Adipocyte (in vitro differentiated cells): ENCODE data around the gene ZNF253.
"Not testable (repeated sequence)": the region's sequence is repeated elsewhere in the genome, so short reads cannot be mapped to it uniquely, and the experiment has no call there.

Experiments used
- DNase-seq: peaks from one replicate; pipeline ENCODE4 v3.0.0-alpha.2; 2015; ENCODE audit warnings: low read depth
- H3K27me3 ChIP-seq: replicated peaks from 2 replicates; pipeline ENCODE4 v1.7.0; 2013; ENCODE audit warnings: mild to moderate bottlenecking, low read length, moderate library complexity; ENCODE audit not compliant: control insufficient read depth, insufficient read depth
- H3K36me3 ChIP-seq: 2 replicates; pipeline ENCODE4 v1.7.0; 2013; ENCODE audit warnings: low read length, mild to moderate bottlenecking, moderate library complexity; ENCODE audit not compliant: control insufficient read depth, insufficient read depth, severe bottlenecking
- H3K4me1 ChIP-seq: 2 replicates; pipeline ENCODE4 v1.7.0; 2013; ENCODE audit warnings: mild to moderate bottlenecking, low read length, moderate library complexity; ENCODE audit not compliant: control insufficient read depth, insufficient read depth
- H3K4me3 ChIP-seq: 2 replicates; pipeline ENCODE4 v1.7.0; 2013; ENCODE audit warnings: mild to moderate bottlenecking, low read length, moderate library complexity
- H3K9ac ChIP-seq: 2 replicates; pipeline ENCODE4 v1.7.0; 2013; ENCODE audit warnings: mild to moderate bottlenecking, low read length, moderate library complexity
- H3K9me3 ChIP-seq: 2 replicates; pipeline ENCODE4 v1.7.0; 2013; ENCODE audit warnings: mild to moderate bottlenecking, low read length, moderate library complexity; ENCODE audit not compliant: control insufficient read depth

Gene ZNF253

GRCh38 chr19:19865750-19866610, at the start of gene ZNF253:
Gene ZNF253 (plus strand): TSS chr19:19865882. CDS start chr19:19865997, 115 bp downstream.
- H3K27me3 ChIP-seq, result no peaks in the 10 kb centered on the region
- peak within 1 kb of the TSS; percentile 95 for H3K4me3 ChIP-seq
- H3K36me3 ChIP-seq, result no peaks in the 10 kb centered on the region
- DNase-seq, result peak; percentile 99
- peak within 1 kb of the TSS; percentile 93 for H3K9ac ChIP-seq
- H3K4me1 ChIP-seq, result no peaks in the 10 kb centered on the region
- H3K9me3 ChIP-seq, result peaks cover 35% of the 10 kb centered on the region

GRCh38 chr19:19816679-19817078, 49.0 kb upstream of the ZNF253 start:
- H3K9me3 ChIP-seq, result peaks cover 55% of the 10 kb centered on the region
- no peak for DNase-seq

GRCh38 chr19:19817357-19817756, 48.3 kb upstream of the ZNF253 start:
- no peaks in the 10 kb centered on the region for H3K27me3 ChIP-seq

More at GRCh38 chr19:19816679-19817078, 49.0 kb upstream of the ZNF253 start:
- Histone ChIP-seq H3K4me1 (no peaks in the 10 kb centered on the region), H3K4me3 (no peak overlapping the region), H3K9ac (no peak overlapping the region), H3K36me3 (peaks cover 19% of the 10 kb centered on the region), H3K27me3 (no peaks in the 10 kb centered on the region)

GRCh38 chr19:19820774-19821320, 44.8 kb upstream of the ZNF253 start:
- Histone ChIP-seq H3K4me1 (no peaks in the 10 kb centered on the region), H3K36me3 (peaks cover 10% of the 10 kb centered on the region), H3K27me3 (no peaks in the 10 kb centered on the region), H3K9ac (peak overlapping the region; percentile 90), H3K4me3 (peak overlapping the region; percentile 91), H3K9me3 (peaks cover 55% of the 10 kb centered on the region)
- DNase-seq, result no peak

More at GRCh38 chr19:19817357-19817756, 48.3 kb upstream of the ZNF253 start:
- no peak for DNase-seq
- Histone ChIP-seq H3K9me3 (peaks cover 48% of the 10 kb centered on the region), H3K4me3 (peak overlapping the region; percentile 23), H3K9ac (no peak overlapping the region), H3K4me1 (no peaks in the 10 kb centered on the region), H3K36me3 (peaks cover 17% of the 10 kb centered on the region)

- peaks cover 61% of the 10 kb centered on the region for H3K9me3 ChIP-seq
Observed at GRCh38 chr19:19821366-19821951, 44.2 kb upstream of the ZNF253 start, which contains the start of gene ZNF506. Gene ZNF506 (minus strand): TSS chr19:19821750. CDS start chr19:19821603, 147 bp downstream.

GRCh38 chr19:19821976-19822375, 43.7 kb upstream of the ZNF253 start:
- not testable (repeated sequence) for H3K36me3 ChIP-seq, H3K27me3 ChIP-seq, H3K9ac ChIP-seq, H3K4me1 ChIP-seq
- Histone ChIP-seq H3K9me3 (peaks cover 64% of the 10 kb centered on the region), H3K4me3 (peak overlapping the region; percentile 91)
- peak; percentile 5 for DNase-seq

More at GRCh38 chr19:19821366-19821951, 44.2 kb upstream of the ZNF253 start, which contains the start of gene ZNF506:
- Histone ChIP-seq H3K36me3 (peaks cover 10% of the 10 kb centered on the region), H3K4me3 (peak within 1 kb of the TSS; percentile 91), H3K27me3 (no peaks in the 10 kb centered on the region), H3K4me1 (no peaks in the 10 kb centered on the region), H3K9ac (peak within 1 kb of the TSS; percentile 90)
- DNase-seq, result peak; percentile 100

GRCh38 chr19:19823916-19824315, 41.8 kb upstream of the ZNF253 start:
- DNase-seq, result no peak
- peaks cover 3% of the 10 kb centered on the region for H3K36me3 ChIP-seq
- H3K4me1 ChIP-seq, result no peaks in the 10 kb centered on the region
- H3K9ac ChIP-seq, result no peak overlapping the region
- peaks cover 64% of the 10 kb centered on the region for H3K9me3 ChIP-seq
- no peaks in the 10 kb centered on the region for H3K27me3 ChIP-seq
- no peak overlapping the region for H3K4me3 ChIP-seq

GRCh38 chr19:19826875-19827274, 38.8 kb upstream of the ZNF253 start:
- H3K4me1 ChIP-seq, result no peaks in the 10 kb centered on the region
- H3K27me3 ChIP-seq, result no peaks in the 10 kb centered on the region
- H3K4me3 ChIP-seq, result no peak overlapping the region
- DNase-seq, result no peak
- no peaks in the 10 kb centered on the region for H3K36me3 ChIP-seq
- peaks cover 89% of the 10 kb centered on the region for H3K9me3 ChIP-seq
- H3K9ac ChIP-seq, result no peak overlapping the region

GRCh38 chr19:19835560-19836038, 30.1 kb upstream of the ZNF253 start:
- Histone ChIP-seq H3K36me3 (no peaks in the 10 kb centered on the region), H3K4me1 (no peaks in the 10 kb centered on the region), H3K27me3 (no peaks in the 10 kb centered on the region), H3K9ac (no peak overlapping the region), H3K9me3 (peaks cover 95% of the 10 kb centered on the region), H3K4me3 (peak overlapping the region; percentile 29)
- no peak for DNase-seq

- Histone ChIP-seq H3K9me3 (peaks cover 67% of the 10 kb centered on the region), H3K27me3 (no peaks in the 10 kb centered on the region), H3K4me3 (no peak overlapping the region), H3K9ac (no peak overlapping the region), H3K36me3 (no peaks in the 10 kb centered on the region), H3K4me1 (no peaks in the 10 kb centered on the region)
- no peak for DNase-seq
Observed at GRCh38 chr19:19847781-19848180, 17.9 kb upstream of the ZNF253 start.

GRCh38 chr19:19849056-19849455, 16.6 kb upstream of the ZNF253 start:
- peaks cover 64% of the 10 kb centered on the region for H3K9me3 ChIP-seq

More at GRCh38 chr19:19849056-19849455, 16.6 kb upstream of the ZNF253 start:
- Histone ChIP-seq H3K36me3 (no peaks in the 10 kb centered on the region), H3K4me3 (no peak overlapping the region), H3K27me3 (no peaks in the 10 kb centered on the region), H3K4me1 (no peaks in the 10 kb centered on the region), H3K9ac (no peak overlapping the region)
- DNase-seq, result no peak
